LNCaP clone FGC (cell line): ENCODE results near the gene SLC15A3.

Experiments used
- DNase-seq: peaks from one replicate; pipeline ENCODE4 v3.0.0-alpha.2; 2011; ENCODE audit warnings: low read depth
- H3K4me3 ChIP-seq: 2 replicates; pipeline ENCODE4 v1.5.1; 2011; ENCODE audit warnings: mild to moderate bottlenecking, low read depth, low read length, control low read depth
- TF ChIP-seq, protein P1 (sequence below): IDR thresholded peaks from 2 replicates; pipeline ENCODE4 v1.5.1; 2012; ENCODE audit warnings: mild to moderate bottlenecking; ENCODE audit not compliant: control insufficient read depth, insufficient read depth; ENCODE audit errors: extremely low read depth

SLC15A3 gene

DNA sequence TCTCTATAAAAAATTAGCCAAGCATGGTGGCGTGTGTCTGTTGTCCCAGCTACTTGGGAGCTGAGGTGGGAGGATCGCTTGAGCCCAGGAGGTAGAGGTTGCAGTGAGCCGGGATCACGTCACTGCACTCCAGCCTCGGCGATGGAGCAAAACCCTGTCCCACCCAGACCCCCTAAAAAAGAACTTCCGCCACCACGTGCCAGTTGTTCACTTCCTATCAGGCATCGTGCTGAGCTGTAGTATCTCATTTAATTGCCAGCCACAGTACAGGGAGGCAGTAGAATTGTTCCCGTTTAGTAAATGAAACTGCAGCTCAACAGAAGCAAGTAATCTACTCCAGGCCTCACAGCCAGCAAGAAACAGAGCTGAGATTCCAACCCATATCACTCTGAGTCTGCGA is 30.7 kb downstream of the SLC15A3 start:
- TF ChIP-seq, protein P1, sequence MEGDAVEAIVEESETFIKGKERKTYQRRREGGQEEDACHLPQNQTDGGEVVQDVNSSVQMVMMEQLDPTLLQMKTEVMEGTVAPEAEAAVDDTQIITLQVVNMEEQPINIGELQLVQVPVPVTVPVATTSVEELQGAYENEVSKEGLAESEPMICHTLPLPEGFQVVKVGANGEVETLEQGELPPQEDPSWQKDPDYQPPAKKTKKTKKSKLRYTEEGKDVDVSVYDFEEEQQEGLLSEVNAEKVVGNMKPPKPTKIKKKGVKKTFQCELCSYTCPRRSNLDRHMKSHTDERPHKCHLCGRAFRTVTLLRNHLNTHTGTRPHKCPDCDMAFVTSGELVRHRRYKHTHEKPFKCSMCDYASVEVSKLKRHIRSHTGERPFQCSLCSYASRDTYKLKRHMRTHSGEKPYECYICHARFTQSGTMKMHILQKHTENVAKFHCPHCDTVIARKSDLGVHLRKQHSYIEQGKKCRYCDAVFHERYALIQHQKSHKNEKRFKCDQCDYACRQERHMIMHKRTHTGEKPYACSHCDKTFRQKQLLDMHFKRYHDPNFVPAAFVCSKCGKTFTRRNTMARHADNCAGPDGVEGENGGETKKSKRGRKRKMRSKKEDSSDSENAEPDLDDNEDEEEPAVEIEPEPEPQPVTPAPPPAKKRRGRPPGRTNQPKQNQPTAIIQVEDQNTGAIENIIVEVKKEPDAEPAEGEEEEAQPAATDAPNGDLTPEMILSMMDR = no peak
- H3K4me3 ChIP-seq = no peak overlapping the region
- DNase-seq = no peak

DNA sequence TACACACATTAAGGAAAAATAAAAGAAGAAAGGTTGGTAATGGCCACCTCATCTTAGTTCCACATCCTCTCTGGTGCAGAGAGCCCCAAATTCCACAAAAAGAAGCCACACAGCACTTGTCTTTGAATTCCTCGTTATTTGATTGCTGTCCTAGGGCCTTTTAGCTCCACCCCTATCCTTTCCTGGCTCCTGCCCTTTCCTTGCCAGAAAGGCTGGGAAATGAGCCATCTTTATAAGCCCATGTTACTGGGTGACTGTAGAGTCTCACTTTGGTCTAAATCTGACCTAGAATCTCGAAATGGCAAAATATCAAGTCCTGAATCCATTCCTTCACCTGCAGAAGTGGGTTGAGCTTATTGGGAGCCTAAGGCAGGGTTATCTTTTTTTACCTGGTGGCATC is 32.0 kb downstream of the SLC15A3 start:
- no peak overlapping the region for H3K4me3 ChIP-seq
- DNase-seq = no peak
- TF ChIP-seq, protein P1 = no peak

GRCh38 chr11:60919320-60919719 is 32.7 kb downstream of the SLC15A3 start:
- TF ChIP-seq, protein P1 = no peak
- H3K4me3 ChIP-seq = no peak overlapping the region
- no peak for DNase-seq

GRCh38 chr11:60918939-60919265 is 33.1 kb downstream of the SLC15A3 start:
- no peak for DNase-seq
- TF ChIP-seq, protein P1 = no peak
- H3K4me3 ChIP-seq = no peak overlapping the region

DNA sequence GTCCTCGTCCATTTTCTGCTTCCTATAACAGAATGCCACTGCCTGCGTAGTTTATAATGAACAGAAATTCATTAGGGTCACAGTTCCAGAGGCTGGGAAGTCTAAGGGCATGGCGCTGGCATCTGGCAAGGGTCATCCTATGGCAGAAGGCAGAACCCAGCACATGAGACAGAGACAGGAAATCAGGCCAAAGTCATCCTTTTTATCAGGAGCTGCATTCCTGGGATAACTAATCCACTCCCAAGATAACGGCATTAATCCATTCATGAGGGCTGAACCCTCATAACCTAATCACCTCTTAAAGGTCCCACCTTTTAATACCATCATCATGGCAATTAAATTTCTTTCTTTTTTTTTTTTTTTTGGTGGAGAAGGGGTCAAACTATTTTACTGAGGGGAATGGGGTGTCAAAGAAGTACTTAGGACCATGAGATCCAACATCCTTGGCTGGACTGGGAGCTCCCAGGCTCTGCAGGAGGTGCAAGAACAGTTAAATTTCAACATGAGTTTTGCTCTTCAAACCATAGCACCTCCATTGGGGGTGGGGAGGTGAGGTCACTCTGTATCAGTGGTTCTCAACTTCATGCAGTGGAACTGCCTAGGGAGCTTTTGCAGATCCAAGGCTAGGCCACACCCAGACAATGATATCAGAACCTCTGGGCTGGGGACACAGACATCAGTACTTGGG is 33.6 kb downstream of the SLC15A3 start:
- TF ChIP-seq, protein P1 = no peak
- H3K4me3 ChIP-seq = no peak overlapping the region
- no peak for DNase-seq

DNA sequence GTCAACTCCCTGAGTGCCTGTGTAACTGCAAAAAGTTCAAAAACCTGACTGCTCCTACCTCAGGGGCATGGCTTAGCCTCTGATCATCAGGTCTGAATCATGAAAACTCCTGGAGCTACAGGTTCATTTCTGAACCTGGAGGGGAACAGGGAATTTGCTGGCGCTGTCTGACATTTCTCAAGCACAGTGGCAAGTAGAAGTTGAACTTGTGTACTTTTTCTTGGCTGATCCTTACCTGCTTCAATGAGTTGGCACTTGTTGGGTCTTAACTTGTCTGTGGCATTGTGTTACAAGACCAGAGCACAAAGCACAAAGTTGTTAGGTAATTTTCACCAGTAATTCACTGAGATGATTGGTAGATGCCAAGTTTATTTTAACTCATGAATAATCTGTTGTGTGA is 34.7 kb downstream of the SLC15A3 start:
- no peak for DNase-seq
- TF ChIP-seq, protein P1 = no peak
- H3K4me3 ChIP-seq = no peak overlapping the region

DNA sequence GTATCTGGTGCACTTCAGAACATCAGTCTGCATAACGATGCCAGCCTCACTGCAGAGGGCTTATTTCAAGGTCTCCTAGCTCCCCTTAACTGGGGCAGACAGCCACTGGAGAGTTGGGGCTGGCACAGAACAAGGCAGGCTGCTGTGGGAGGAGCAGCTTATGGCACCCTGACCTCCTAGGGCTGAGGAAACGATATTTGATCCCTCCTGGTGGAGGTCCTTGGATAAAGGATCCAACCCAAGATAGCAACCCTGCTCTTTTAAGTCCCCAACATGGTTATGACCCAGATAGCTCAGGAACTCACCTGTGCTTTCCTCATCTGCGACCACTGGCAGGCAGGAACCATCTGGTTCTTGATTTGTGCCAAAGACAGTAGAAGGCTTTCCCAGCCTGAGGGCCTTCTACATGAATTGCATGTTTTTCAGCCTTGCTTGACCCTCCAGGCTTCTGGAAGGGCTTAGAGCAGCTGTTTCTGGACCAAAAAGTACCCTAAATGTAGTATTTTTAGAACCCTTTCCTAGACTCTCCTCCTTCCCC is 35.2 kb downstream of the SLC15A3 start:
- DNase-seq = no peak
- no peak overlapping the region for H3K4me3 ChIP-seq
- TF ChIP-seq, protein P1 = no peak
